ENCODE measurements around the gene C3AR1.
"Not testable (repeated sequence)": the region's sequence is repeated elsewhere in the genome, so short reads cannot be mapped to it uniquely, and the experiment has no call there.

C3AR1 gene

DNA sequence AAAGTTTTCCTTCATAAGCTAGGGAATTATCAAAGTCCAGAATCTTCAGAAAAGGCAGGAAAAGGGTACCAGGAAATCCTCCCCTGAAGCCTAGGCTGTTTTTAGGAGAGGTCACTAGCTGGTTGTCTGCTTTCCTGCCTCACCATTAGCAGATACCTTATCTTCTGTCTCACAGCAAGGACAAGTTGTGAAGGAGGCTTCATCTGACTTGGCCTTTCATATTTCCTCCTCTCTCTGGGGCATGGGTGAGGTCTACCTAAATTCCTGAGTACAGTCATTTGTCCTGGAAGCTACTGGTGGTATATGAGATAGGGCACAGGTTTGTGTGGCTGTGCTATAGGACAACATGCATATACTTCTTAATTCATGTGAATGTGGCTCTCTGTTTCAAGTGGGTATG, 31.4 kb downstream of the C3AR1 start:
- H3K27me3 ChIP-seq (replicated peaks in 2 of 5; ENCODE audit: control insufficient read depth in 4 of 5, insufficient read depth in 5 of 5, low read length in 4 of 5), result no peaks in the 10 kb centered on the region
- CTCF ChIA-PET, result interaction anchor here (1.3 to 20.7 kb wide), 4 partner anchors 10 to 44 kb away, joined by 3 to 342 read pairs (median 16); partner anchors contain the start of gene NECAP1
- peaks cover under 1 to 8% (median 3%) of the 10 kb centered on the region in 4 experiments for H3K36me3 ChIP-seq (ENCODE audit: control insufficient read depth in 4 of 4, insufficient read depth in 4 of 4, low read length in 3 of 4)
- peak overlapping the region in 3 of 7 experiments; percentile 3 to 37 (median 27) for H3K4me3 ChIP-seq (ENCODE audit: control insufficient read depth in 1 of 7, extremely low read depth in 1 of 7, insufficient read depth in 4 of 7, low read depth in 2 of 7, low read length in 6 of 7)
- DNase-seq, result no peak
- H3K4me1 ChIP-seq (ENCODE audit: control extremely low read depth in 1 of 4, control insufficient read depth in 4 of 4, insufficient read depth in 4 of 4, low read length in 3 of 4), result peaks cover 30 to 77% (median 60%) of the 10 kb centered on the region in 4 experiments
- no peak overlapping the region for H3K27ac ChIP-seq (ENCODE audit: insufficient read depth in 1 of 2, low read depth in 1 of 2, low read length in 2 of 2, poor library complexity in 1 of 2, severe bottlenecking in 2 of 2)
- POLR2A ChIA-PET, result no interaction called here
- no peaks in the 10 kb centered on the region for H3K9me3 ChIP-seq (ENCODE audit: control extremely low read depth in 1 of 5, control insufficient read depth in 4 of 5, insufficient read depth in 2 of 5, low read depth in 1 of 5, low read length in 4 of 5)

DNA sequence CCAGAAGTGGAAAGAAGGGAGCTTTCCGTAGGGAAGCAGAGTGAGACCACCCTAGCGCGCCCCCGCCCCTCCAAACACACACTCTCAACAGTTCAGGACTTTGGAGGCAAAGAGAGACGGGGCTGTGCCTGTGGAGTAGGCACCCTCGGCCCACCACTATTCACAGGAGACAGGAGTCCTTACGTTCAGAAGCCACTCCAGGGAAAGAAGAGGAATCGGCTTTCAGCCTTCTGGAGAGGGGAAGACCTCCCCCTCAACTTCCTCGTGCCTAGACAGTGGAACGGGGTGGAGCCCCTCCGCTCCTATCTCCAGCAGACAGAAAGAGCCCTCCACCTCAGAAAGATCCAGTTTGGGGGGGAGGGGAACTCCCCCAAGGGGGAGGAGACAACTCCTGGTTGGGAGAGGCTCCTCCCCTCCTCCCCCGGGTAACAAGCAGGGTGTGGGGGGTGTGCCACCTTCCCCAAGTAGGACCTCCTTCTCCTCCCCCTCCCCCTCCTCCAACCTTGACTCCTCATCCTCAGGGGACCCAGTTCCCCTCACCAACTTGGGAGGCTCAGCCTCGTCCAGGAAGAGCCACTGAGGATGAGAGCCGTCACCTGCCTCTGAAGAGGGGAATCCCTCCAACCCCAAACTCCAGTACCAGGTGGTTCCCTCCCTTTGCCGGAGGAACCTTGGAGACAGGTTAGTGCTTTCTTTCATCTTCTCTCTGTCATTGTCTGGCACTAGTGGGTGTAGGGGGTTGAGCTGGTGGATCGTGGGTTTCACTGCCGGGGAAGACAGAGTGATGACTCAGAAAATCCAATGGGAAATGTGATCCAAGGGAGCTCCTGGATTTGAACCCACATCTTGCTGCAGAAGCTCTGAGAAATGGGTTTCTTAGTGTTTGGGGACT, 32.8 kb downstream of the C3AR1 start:
- peaks cover 30 to 64% (median 53%) of the 10 kb centered on the region in 4 experiments for H3K4me1 ChIP-seq (ENCODE audit: control extremely low read depth in 1 of 4, control insufficient read depth in 4 of 4, insufficient read depth in 4 of 4, low read length in 3 of 4)
- POLR2A ChIA-PET, result interaction anchor here (0.7 kb wide), 1 partner anchor 109 kb away, joined by 3 read pairs; no protein-coding TSS in a partner anchor
- DNase-seq, result peak; percentile 34 to 38 (median 36)

DNA sequence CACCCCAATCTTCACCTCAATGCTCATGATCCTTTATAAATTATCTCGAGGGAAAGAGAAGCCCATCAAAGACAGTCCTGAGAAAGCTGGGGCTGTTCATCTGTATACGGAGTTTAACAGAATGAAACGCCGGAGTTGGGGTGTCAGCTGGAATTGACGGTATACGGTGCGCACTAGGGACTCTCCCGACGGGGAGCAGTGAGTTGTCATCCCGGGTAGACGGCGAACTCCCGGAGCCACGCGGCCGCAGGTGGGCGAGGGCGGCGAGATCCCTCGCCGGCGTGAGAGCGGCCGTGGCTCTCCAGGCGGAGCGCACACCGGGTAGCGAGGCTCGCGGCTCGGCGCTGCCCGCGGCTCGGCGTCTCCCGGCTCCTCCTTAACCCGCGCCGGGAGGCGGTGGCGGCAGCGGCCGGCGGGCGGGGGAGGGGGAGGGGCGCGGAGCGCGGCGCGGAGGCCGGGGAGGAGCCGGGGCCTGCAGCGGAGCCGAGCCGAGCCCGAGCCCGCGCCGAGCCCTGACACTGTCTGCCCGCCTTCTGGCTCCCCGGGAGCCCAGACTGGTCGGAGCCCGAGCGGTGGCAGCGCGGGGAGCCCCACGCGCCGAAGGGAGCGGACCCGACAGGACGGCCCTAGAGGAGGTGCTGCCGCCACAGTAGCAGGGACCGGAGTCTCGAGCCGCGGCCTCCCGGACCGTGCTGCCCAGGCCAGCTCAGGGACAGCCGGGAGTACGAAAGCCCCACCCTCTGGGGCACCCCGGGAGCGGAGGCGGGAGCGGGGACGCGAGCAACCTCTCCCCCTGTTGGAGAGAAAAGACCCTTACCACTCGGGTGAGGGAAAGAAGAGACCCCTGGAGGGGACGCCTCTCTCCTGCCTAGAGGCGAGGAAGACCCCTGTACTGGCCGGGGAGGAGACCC, 33.7 kb downstream of the C3AR1 start, which contains the start of gene FOXJ2:
Gene FOXJ2 (plus strand): TSS at position 475 of the 911 bp plus-strand sequence. CDS start 7,117 bp downstream, outside the sequence.
- H3K9me3 ChIP-seq (ENCODE audit: control extremely low read depth in 1 of 5, control insufficient read depth in 4 of 5, insufficient read depth in 2 of 5, low read depth in 1 of 5, low read length in 4 of 5), result no peaks in the 10 kb centered on the region
- peak within 1 kb of the TSS; percentile 74 to 93 (median 84) for H3K4me3 ChIP-seq (ENCODE audit: control insufficient read depth in 1 of 7, extremely low read depth in 1 of 7, insufficient read depth in 4 of 7, low read depth in 2 of 7, low read length in 6 of 7)
- peak within 1 kb of the TSS; percentile 54 to 84 for H3K27ac ChIP-seq (ENCODE audit: insufficient read depth in 1 of 2, low read depth in 1 of 2, low read length in 2 of 2, poor library complexity in 1 of 2, severe bottlenecking in 2 of 2)
- DNase-seq, result peak; percentile 60 to 79 (median 76)
- WGBS (ENCODE audit: insufficient coverage), result 0% methylated on average over 36 of the region's 93 CpGs
- ChIA-PET POLR2A (interaction anchor here (0.5 to 0.6 kb wide), 3 partner anchors 28 to 491 kb away, joined by 3 read pairs; no protein-coding TSS in a partner anchor), CTCF (interaction anchor here (0.8 to 20.7 kb wide), 5 partner anchors 12 to 99 kb away, joined by 3 to 342 read pairs (median 5); partner anchors contain the start of gene NECAP1)
- peaks cover 0 to 3% (median 2%) of the 10 kb centered on the region in 4 experiments for H3K36me3 ChIP-seq (ENCODE audit: control insufficient read depth in 4 of 4, insufficient read depth in 4 of 4, low read length in 3 of 4)
- peaks cover 24 to 55% (median 46%) of the 10 kb centered on the region in 4 experiments for H3K4me1 ChIP-seq (ENCODE audit: control extremely low read depth in 1 of 4, control insufficient read depth in 4 of 4, insufficient read depth in 4 of 4, low read length in 3 of 4)
- no peaks in the 10 kb centered on the region for H3K27me3 ChIP-seq (replicated peaks in 2 of 5; ENCODE audit: control insufficient read depth in 4 of 5, insufficient read depth in 5 of 5, low read length in 4 of 5)

More for the DNA sequence above, 32.8 kb downstream of the C3AR1 start:
- Histone ChIP-seq H3K27ac (ENCODE audit: insufficient read depth in 1 of 2, low read depth in 1 of 2, low read length in 2 of 2, poor library complexity in 1 of 2, severe bottlenecking in 2 of 2) (peak overlapping the region; percentile 54 to 84), H3K9me3 (ENCODE audit: control extremely low read depth in 1 of 5, control insufficient read depth in 4 of 5, insufficient read depth in 2 of 5, low read depth in 1 of 5, low read length in 4 of 5) (no peaks in the 10 kb centered on the region), H3K4me3 (ENCODE audit: control insufficient read depth in 1 of 7, extremely low read depth in 1 of 7, insufficient read depth in 4 of 7, low read depth in 2 of 7, low read length in 6 of 7) (peak overlapping the region; percentile 74 to 93 (median 84)), H3K36me3 (ENCODE audit: control insufficient read depth in 4 of 4, insufficient read depth in 4 of 4, low read length in 3 of 4) (peaks cover 0 to 4% (median 3%) of the 10 kb centered on the region in 4 experiments), H3K27me3 (replicated peaks in 2 of 5; ENCODE audit: control insufficient read depth in 4 of 5, insufficient read depth in 5 of 5, low read length in 4 of 5) (no peaks in the 10 kb centered on the region)
- 35% methylated on average over 7 of the region's 17 CpGs for WGBS (ENCODE audit: insufficient coverage)
- CTCF ChIA-PET, result interaction anchor here (0.8 to 20.7 kb wide), 4 partner anchors 12 to 46 kb away, joined by 3 to 342 read pairs (median 16); partner anchors contain the start of gene NECAP1

DNA sequence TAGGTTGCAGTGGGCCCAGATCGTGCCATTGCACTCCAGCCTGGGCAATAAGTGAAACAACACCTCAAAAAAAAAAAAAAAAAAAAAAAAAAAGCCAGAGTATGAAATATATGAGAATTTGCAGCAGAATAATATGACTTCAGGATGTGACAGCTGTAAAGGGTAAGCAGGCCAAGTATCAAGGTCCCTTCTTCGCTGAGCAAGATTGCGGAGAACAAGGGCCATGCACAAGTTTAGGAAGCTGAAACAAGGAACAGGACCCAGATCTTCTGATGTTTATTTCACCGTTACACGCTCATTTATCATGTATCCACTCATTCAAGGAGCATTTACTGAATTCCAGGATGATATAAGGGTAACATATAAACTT, 34.3 kb downstream of the C3AR1 start:
- H3K27me3 ChIP-seq (replicated peaks in 2 of 5; ENCODE audit: control insufficient read depth in 4 of 5, insufficient read depth in 5 of 5, low read length in 4 of 5), result no peaks in the 10 kb centered on the region
- H3K27ac ChIP-seq (ENCODE audit: insufficient read depth in 1 of 2, low read depth in 1 of 2, low read length in 2 of 2, poor library complexity in 1 of 2, severe bottlenecking in 2 of 2), result peak overlapping the region in 1 of 2 experiments; percentile 72
- peak in 2 of 3 donors; percentile 40 to 48 for DNase-seq
- H3K9me3 ChIP-seq (ENCODE audit: control extremely low read depth in 1 of 5, control insufficient read depth in 4 of 5, insufficient read depth in 2 of 5, low read depth in 1 of 5, low read length in 4 of 5), result no peaks in the 10 kb centered on the region
- peaks cover 18 to 53% (median 40%) of the 10 kb centered on the region in 4 experiments for H3K4me1 ChIP-seq (ENCODE audit: control extremely low read depth in 1 of 4, control insufficient read depth in 4 of 4, insufficient read depth in 4 of 4, low read length in 3 of 4)
- POLR2A ChIA-PET, result interaction anchor here (0.5 to 0.6 kb wide), 3 partner anchors 29 to 492 kb away, joined by 3 read pairs; no protein-coding TSS in a partner anchor
- peak overlapping the region in 6 of 7 experiments; percentile 68 to 93 (median 86) for H3K4me3 ChIP-seq (ENCODE audit: control insufficient read depth in 1 of 7, extremely low read depth in 1 of 7, insufficient read depth in 4 of 7, low read depth in 2 of 7, low read length in 6 of 7)
- peaks cover 0 to 3% (median under 1%) of the 10 kb centered on the region in 4 experiments for H3K36me3 ChIP-seq (ENCODE audit: control insufficient read depth in 4 of 4, insufficient read depth in 4 of 4, low read length in 3 of 4)
- CTCF ChIA-PET, result interaction anchor here (0.6 to 20.7 kb wide), 6 partner anchors 8 to 98 kb away, joined by 3 to 342 read pairs (median 4); partner anchors contain the start of gene NECAP1
- WGBS (ENCODE audit: insufficient coverage), result no CpG with 5 or more reads among the region's 5 CpGs

DNA sequence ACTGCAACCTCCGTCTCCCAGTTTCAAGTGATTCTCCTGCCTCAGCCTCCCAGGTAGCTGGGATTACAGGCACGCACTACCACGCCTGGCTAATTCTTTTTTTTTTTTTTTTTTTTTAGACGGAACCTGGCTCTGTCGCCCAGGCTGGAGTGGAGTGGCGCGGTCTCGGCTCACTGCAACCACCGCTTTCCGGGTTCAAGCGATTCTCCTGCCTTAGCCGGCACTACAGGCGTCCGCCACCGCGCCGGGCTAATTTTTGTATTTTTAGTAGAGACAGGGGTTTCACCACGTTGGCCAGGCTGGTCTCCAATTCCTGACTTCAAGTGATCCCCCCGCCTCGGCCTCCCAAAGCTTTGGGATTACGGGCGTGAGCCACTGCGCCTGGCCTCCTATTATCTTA, 35.1 kb downstream of the C3AR1 start:
- peaks cover 20 to 51% (median 40%) of the 10 kb centered on the region in 4 experiments for H3K4me1 ChIP-seq (ENCODE audit: control extremely low read depth in 1 of 4, control insufficient read depth in 4 of 4, insufficient read depth in 4 of 4, low read length in 3 of 4)
- H3K9me3 ChIP-seq (ENCODE audit: control extremely low read depth in 1 of 5, control insufficient read depth in 4 of 5, insufficient read depth in 2 of 5, low read depth in 1 of 5, low read length in 4 of 5); H3K36me3 ChIP-seq (ENCODE audit: control insufficient read depth in 4 of 4, insufficient read depth in 4 of 4, low read length in 3 of 4); POLR2A ChIA-PET; H3K4me3 ChIP-seq (ENCODE audit: control insufficient read depth in 1 of 7, extremely low read depth in 1 of 7, insufficient read depth in 4 of 7, low read depth in 2 of 7, low read length in 6 of 7); H3K27ac ChIP-seq (ENCODE audit: insufficient read depth in 1 of 2, low read depth in 1 of 2, low read length in 2 of 2, poor library complexity in 1 of 2, severe bottlenecking in 2 of 2); DNase-seq; H3K27me3 ChIP-seq (replicated peaks in 2 of 5; ENCODE audit: control insufficient read depth in 4 of 5, insufficient read depth in 5 of 5, low read length in 4 of 5): not testable (repeated sequence)
- WGBS (ENCODE audit: insufficient coverage), result 99% methylated on average over 20 of the region's 23 CpGs
- CTCF ChIA-PET, result interaction anchor here (1.0 to 20.7 kb wide), 3 partner anchors 9 to 48 kb away, joined by 3 to 342 read pairs (median 3); partner anchors contain the start of gene NECAP1

DNA sequence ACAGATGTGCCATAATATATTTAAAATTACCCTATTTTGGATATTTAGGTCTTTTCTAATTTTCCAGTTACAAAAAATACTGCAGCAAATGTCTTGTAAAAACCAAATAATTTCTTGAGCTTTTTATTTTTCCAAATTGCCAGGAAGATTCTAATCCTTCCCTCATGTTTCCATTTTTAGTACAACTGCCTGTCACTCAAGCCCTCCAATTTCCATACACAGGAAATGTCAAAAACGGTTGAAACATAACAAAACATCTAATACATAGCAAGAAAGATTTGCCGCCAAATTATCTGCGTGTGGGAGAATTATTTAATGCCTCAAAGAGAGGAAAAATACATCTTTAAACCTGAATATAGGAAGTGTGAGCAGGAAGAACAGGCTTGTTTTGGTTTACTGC, 36.0 kb downstream of the C3AR1 start:
- Histone ChIP-seq H3K27me3 (replicated peaks in 2 of 5; ENCODE audit: control insufficient read depth in 4 of 5, insufficient read depth in 5 of 5, low read length in 4 of 5) (no peaks in the 10 kb centered on the region), H3K9me3 (ENCODE audit: control extremely low read depth in 1 of 5, control insufficient read depth in 4 of 5, insufficient read depth in 2 of 5, low read depth in 1 of 5, low read length in 4 of 5) (no peaks in the 10 kb centered on the region), H3K4me3 (ENCODE audit: control insufficient read depth in 1 of 7, extremely low read depth in 1 of 7, insufficient read depth in 4 of 7, low read depth in 2 of 7, low read length in 6 of 7) (no peak overlapping the region), H3K4me1 (ENCODE audit: control extremely low read depth in 1 of 4, control insufficient read depth in 4 of 4, insufficient read depth in 4 of 4, low read length in 3 of 4) (peaks cover 20 to 48% (median 37%) of the 10 kb centered on the region in 4 experiments), H3K36me3 (ENCODE audit: control insufficient read depth in 4 of 4, insufficient read depth in 4 of 4, low read length in 3 of 4) (peaks cover 0 to 2% (median 0%) of the 10 kb centered on the region in 4 experiments), H3K27ac (ENCODE audit: insufficient read depth in 1 of 2, low read depth in 1 of 2, low read length in 2 of 2, poor library complexity in 1 of 2, severe bottlenecking in 2 of 2) (no peak overlapping the region)
- WGBS (ENCODE audit: insufficient coverage), result no CpG with 5 or more reads among the region's 3 CpGs
- DNase-seq, result no peak
- ChIA-PET CTCF (interaction anchor here (1.4 kb wide), 1 partner anchor 8 kb away, joined by 3 read pairs; no protein-coding TSS in a partner anchor), POLR2A (no interaction called here)

Data from common myeloid progenitor, CD34-positive (primary cell).